Muscle of arm (tissue), 12 donors: ENCODE results near the gene IFITM5. TPM values are rescaled to one million over a fixed set of nuclear protein-coding genes. Genes with fewer than 3 reads are reported as not detected.

ENCODE experiments used
- polyA plus RNA-seq, 12 donors: library from polyadenylated mRNA; unstranded; fragments of 120-200 nt; gene quantifications; one replicate each; pipeline ENCODE4 v1.2.1, GENCODE V29; 2013; ENCODE audit not compliant: insufficient read length in 12 of 12

The IFITM5 gene
- polyA plus RNA-seq, 12 donors, result 0.45 TPM; not detected in 11

Other genes with a start within 250 kb of the IFITM5 start
- not detected for gene SCGB1C1, start 106.4 kb downstream of the IFITM5 start, polyA plus RNA-seq
- 10 to 100 TPM in 11 of 12 donors, not detected in 1; 28.4 to 42.3 (median 36.0) TPM for gene BET1L, start 92.1 kb downstream of the IFITM5 start, polyA plus RNA-seq
- 100 to 1,000 TPM in 1 of 12 donors, 10 to 100 TPM in 10, not detected in 1; 39.7 to 116 (median 55.6) TPM for gene RIC8A, start 91.8 kb downstream of the IFITM5 start, polyA plus RNA-seq
- gene SIRT3, start 63.2 kb downstream of the IFITM5 start, polyA plus RNA-seq, result 10 to 100 TPM in 11 of 12 donors, not detected in 1; 17.8 to 44.5 (median 21.1) TPM
- 100 to 1,000 TPM in 6 of 12 donors, 10 to 100 TPM in 5, not detected in 1; 87.0 to 117 (median 103) TPM for gene PSMD13, start 62.5 kb downstream of the IFITM5 start, polyA plus RNA-seq
- not detected for gene NLRP6, start 21.1 kb downstream of the IFITM5 start, polyA plus RNA-seq
- 10 to 100 TPM in 5 of 12 donors, 1 to 10 TPM in 6, not detected in 1; 5.6 to 14.9 (median 9.0) TPM for gene PGGHG, start 10.4 kb downstream of the IFITM5 start, polyA plus RNA-seq
- 100 to 1,000 TPM in 2 of 12 donors, 10 to 100 TPM in 9, not detected in 1; 47.9 to 173 (median 75.0) TPM for gene IFITM2, start 8.3 kb upstream of the IFITM5 start, polyA plus RNA-seq
- 10 to 100 TPM in 9 of 12 donors, 1 to 10 TPM in 1, not detected in 2; 9.9 to 21.3 (median 14.1) TPM for gene IFITM1, start 14.5 kb upstream of the IFITM5 start, polyA plus RNA-seq
- gene IFITM3, start 21.3 kb upstream of the IFITM5 start, polyA plus RNA-seq, result 100 to 1,000 TPM in 11 of 12 donors, not detected in 1; 155 to 302 (median 238) TPM
- gene B4GALNT4, start 70.0 kb upstream of the IFITM5 start, polyA plus RNA-seq, result 10 to 100 TPM in 10 of 12 donors, 1 to 10 TPM in 1, not detected in 1; 8.1 to 55.6 (median 14.5) TPM
- 10 to 100 TPM in 3 of 12 donors, 1 to 10 TPM in 1, under 1 TPM in 4, not detected in 4; 0.24 to 30.6 (median 2.7) TPM for gene PKP3, start 94.7 kb upstream of the IFITM5 start, polyA plus RNA-seq
- gene SIGIRR, start 115.5 kb upstream of the IFITM5 start, polyA plus RNA-seq, result 10 to 100 TPM in 9 of 12 donors, 1 to 10 TPM in 2, not detected in 1; 6.8 to 22.7 (median 11.2) TPM
- 10 to 100 TPM in 2 of 12 donors, 1 to 10 TPM in 2, under 1 TPM in 7, not detected in 1; 0.08 to 14.1 (median 0.31) TPM for gene ANO9, start 142.5 kb upstream of the IFITM5 start, polyA plus RNA-seq
- 10 to 100 TPM in 11 of 12 donors, not detected in 1; 22.7 to 52.4 (median 26.0) TPM for gene PTDSS2, start 150.8 kb upstream of the IFITM5 start, polyA plus RNA-seq
- 100 to 1,000 TPM in 1 of 12 donors, 10 to 100 TPM in 10, not detected in 1; 69.4 to 126 (median 78.8) TPM for gene RNH1, start 207.7 kb upstream of the IFITM5 start, polyA plus RNA-seq
- gene HRAS, start 236.1 kb upstream of the IFITM5 start, polyA plus RNA-seq, result 100 to 1,000 TPM in 6 of 12 donors, 10 to 100 TPM in 5, not detected in 1; 62.1 to 123 (median 101) TPM
- 1 to 10 TPM in 10 of 12 donors, not detected in 2; 1.7 to 8.2 (median 4.3) TPM for gene LRRC56, start 238.0 kb upstream of the IFITM5 start, polyA plus RNA-seq